Activated CD4-positive, alpha-beta T cell treated with anti-CD3 and anti-CD28 coated beads, Interleukin-10, Interleukin-2, amounts not matched to agents 100 ng/mL and 50 ng/mL, durations not matched to agents 16 hours and 8 hours (primary cell): ENCODE results near the gene PNMA1.

ENCODE experiments used
- DNase-seq: peaks from one replicate; pipeline ENCODE4 v3.0.0-alpha.2; 2020

PNMA1 gene, protein sequence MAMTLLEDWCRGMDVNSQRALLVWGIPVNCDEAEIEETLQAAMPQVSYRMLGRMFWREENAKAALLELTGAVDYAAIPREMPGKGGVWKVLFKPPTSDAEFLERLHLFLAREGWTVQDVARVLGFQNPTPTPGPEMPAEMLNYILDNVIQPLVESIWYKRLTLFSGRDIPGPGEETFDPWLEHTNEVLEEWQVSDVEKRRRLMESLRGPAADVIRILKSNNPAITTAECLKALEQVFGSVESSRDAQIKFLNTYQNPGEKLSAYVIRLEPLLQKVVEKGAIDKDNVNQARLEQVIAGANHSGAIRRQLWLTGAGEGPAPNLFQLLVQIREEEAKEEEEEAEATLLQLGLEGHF

DNA sequence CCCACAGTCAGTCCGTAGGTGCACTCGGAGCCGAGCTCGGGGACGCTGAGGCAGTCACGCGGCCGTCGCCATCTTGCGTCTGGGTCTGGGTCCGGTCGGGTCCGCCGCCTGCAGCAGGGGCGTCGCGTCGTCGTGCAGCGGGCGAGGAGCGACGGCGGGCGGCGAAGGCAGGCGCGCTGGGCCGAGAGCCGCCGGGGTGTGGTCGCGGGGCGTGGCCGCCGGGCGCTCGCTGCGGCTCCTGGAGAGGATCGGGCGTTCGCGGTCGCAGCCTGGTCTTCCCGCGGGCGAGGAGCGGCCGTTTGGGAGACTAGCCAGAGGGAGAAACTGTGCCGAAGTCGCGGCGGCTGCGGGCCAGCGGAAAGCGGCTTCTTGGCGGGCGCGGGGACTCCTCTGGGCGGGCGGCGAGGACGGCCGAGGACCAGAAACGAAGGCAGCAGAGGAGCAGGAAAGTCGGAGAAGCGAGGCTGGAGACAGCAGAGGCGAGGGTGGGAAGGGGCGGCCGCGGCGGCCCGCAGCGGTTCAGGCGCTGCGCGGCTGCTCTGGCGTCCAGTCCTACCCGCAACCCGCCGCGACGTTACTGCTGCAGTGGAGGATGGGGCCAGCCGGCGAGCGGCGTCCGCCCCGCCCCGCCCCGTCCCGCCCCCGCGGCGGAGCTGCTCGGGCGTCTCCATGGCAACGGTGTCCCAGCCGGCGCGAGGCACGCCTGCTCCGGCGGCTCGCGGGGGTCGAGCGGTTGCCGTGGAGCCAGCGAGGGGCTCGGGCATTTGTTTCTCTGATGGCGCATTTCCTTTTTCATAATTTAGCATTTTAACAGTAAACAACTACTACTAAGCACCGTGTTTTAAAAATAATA, at the start of gene PNMA1:
Gene PNMA1 (minus strand): TSS at position 582 of the 853 bp plus-strand sequence. CDS start 745 bp downstream, outside the sequence.
- DNase-seq: peak; percentile 92

DNA sequence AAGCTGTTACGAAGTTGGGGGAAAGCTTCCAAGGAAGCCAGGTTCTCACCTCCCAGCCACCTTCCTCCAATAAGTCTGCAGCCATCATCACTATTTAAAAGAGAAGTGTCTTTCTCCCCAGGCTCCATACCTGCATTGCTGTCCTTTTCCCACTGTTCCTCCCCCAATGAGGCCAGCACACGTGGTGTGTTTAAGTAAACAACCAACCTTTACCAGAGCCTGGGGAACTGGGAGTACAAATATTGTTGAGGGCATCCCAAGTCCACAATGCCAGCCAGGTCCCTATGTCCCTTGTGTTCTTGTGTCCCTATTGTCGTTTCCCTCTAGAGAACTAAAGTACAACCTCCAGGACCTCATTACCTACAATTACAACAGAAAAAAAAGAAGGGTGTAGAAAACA, 49.2 kb upstream of the PNMA1 start:
- no peak for DNase-seq

DNA sequence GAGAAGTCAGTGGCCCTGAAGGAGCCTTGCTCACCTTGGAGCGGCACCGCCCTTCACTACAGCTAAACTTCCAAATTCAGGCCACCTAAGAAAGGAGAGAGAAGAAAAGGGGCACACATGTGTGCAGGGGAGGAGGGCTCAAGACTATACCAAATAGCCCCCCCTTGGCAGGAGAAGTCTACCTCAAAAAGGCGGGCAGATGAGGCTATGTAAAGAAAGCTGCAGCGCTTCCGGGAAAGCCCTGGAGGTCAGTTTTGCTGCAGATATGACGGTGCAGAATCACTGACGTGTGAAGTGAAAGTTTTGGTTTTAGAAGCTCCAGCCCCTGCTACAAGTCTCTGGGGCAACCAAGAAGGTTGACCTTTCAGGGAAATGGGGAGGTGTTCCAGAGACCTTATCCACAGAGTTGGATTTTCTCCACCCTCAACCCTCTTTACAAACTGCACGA, 48.2 kb upstream of the PNMA1 start:
- DNase-seq: peak; percentile 84

DNA sequence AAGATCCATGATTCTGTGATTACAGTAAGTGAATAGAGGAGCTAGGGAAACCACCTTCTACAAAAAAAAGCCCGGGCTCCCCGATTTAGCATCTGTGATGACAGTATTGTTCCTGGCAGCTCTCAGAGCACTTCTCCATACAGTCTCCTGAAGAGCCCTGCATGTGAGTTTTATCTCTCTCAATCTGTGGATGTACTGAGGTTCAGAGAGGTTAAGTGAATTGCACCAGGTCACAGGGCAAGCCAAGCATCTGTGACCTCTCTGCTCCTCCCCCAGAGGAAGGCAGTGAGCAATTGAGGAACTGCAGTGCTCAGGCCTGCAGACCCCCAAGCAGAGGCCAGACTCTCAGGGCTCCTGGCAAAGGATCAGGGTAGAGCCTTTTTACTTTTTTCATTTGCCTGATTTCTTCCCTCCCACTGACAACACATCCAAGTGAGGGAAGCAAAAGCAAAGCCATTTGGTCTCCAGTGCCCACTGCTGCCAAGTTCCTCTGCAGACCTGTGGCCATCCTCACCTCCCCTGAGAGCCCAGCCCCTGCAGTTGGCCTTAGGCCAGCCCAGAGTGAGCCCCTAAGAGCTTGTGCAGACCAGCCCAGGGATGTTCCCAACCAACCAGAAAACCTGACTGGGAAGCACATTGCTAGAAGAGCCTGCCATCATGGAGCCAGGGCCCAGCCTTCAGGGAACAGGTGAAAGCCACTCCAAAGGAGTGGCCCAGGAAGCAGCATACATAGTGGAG, 47.6 kb upstream of the PNMA1 start:
- peak; percentile 53 for DNase-seq

DNA sequence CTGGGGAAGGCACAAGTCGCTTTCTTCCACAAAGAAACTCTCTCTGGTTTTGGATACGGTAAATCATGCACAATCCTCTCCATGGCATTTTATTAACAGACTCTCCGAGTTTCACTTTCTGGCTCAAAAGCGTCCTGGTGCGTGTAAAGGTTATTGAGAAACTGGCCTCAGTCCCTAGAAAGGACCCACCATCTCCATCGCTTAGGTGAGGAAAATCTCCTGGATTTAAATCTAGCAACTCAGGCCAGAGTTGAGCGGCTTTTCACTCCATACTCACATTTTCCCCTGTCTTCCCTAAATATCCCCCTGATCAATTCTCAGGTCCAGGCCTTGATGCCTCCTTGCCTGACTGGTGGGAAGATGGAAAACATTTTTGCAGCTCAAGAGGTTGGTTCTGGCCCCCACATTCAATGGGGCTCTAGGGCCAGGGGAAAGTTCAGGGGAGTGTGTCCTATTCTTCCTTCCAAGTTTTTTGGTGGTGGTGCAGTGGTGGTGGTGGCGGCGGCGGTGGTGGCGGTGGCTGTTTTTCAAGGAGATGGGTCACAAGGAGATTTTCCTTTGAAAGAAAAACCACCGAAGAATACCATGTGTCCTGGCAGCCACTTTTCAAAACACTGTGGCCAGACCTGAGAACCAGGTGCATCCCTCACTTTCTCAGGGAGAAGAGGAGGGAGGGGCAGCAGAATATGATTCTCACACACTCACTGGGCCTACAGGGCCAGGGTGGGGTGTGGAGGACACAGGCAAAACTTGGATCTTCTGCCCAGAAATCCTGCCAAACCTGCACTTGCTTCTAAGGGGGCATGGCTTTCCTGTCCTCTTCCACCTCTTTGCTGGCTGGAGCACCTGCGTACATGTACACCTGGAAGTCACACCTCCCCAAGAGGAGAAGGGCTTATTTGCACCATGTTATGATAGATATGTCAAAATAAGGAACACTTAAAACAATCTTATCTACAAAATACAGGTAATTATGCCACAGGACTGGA, 46.7 kb upstream of the PNMA1 start:
- no peak for DNase-seq

DNA sequence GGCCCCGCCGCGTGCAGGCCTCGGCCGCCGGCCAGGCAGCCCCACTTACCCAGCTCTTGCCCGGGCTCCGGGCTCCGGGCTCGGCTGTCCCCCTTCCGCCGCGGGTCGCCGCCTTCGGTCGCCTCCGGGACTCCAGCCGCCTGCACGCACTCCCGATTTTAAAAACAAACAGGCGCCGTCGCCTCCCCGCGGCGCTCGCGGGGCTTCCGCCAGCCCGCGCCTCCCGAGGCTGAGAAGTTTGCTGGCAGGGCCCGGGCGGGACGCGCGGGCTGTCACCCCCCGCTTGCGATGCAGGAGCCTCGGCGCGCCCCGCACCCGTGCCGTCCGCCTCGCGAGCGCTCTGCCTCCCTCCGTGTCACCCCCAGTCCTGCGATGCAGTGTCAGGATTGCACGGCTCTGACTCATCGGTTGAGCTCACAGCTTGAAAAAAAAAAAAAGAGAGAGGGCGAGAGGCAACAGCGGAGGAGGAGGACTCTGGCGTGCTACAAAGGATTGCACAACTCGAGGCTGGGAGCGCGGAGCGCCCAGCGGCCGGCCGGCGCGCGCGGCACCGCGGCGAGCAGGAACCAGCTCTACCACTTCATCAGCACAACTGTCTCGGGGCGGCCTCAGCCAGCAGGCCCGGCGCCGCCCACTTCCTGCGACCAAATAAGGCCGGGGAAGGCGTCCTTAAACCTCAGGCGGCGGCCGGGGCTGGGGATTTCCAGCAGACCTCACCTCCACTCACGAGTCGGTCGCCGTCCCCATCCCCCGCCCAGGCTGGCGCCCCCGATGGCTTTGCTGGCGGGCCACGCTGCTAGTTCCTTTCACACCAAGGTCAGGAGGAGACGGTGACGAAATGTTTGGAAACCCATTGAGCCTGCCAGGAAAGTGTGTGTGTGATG, 45.8 kb upstream of the PNMA1 start:
- DNase-seq: peak; percentile 99

DNA sequence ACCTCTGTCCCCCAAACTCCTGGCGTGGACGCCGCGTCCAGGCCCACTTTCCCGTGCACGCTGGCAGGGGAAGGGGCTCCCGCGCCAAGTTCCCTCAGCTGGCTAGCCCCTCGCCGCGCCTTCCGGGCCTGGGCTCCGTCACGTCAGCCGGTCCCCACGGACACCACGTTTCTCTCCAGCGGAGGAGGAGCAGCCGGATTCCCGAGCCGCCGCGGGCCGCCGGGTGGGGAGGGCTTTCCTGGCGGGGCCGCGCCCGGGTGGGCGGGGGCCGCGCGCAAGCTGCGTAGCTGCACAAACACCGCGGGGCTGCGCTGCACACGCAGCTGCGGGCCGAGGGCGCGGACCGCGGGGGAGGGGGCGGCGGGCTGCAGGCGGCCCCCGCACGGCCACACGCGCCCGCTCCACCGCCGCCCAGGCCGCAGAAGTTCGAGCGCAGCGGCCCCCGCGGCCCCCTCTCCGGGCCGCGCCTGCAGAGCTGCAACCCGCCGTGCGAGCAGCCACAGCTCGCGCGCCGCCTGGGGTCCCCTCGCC, 45.1 kb upstream of the PNMA1 start:
- peak; percentile 63 for DNase-seq

DNA sequence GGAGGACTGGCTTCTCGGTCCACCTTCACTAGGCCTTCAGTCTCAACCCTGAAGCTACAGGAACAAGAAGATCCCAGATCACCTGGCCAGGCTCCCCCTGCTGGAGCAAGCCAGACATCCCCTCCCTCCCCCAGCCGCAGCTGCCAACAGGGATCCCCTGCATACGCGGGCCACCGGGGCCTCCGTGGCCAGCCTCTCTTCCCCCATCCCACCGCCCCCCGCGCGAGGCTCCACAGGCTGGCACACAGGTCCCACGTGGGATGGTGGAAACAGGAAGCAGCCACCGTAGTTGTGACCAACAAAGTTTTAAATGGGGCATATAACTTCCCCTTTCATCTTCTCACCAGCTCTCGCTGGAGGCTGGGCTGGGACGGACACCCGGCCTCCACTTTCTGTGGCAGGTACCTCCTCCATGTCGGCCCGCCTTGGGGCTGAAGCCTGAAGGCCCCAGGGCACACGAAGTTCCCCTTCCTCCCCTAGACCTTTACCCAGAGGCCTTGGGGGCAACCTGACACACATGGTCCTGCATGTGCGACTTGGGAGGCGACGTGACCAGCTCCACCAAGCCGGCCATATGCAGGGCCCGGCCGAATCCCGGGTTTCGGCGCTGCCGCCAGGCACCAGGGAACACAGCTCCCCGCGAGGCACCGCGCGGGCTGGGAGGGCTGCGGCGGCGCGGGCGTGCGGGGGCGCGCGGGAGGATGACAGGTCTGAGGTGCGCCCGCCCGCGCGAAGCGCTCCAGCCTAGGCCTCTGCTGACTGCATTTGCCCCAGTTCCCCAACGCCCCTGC, 44.4 kb upstream of the PNMA1 start:
- peak; percentile 84 for DNase-seq

DNA sequence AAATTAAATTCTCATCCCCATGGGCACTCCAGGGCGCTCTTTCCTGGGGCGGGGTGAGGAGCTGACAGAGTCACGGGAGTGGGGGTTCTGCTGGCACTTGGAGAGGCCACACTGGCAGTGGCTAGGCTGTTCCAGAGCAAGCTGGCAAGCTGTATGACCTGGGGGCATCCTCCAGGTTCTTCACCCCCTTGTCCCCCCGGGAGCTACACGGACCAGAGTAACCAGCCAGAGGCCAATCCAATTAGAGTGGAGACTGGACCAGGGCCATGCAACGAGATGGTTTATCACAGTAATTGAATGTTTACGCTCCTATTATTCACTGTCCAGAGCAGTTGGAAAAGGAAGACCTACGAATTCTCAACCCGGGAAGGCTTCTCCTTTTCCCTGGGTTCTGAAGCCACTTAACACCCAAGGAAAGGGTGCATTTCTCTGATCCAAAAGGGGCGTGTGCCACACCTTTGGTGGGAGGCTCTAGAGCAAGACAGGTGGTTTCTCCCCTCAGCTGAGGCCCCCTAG, 43.8 kb upstream of the PNMA1 start:
- no peak for DNase-seq

DNA sequence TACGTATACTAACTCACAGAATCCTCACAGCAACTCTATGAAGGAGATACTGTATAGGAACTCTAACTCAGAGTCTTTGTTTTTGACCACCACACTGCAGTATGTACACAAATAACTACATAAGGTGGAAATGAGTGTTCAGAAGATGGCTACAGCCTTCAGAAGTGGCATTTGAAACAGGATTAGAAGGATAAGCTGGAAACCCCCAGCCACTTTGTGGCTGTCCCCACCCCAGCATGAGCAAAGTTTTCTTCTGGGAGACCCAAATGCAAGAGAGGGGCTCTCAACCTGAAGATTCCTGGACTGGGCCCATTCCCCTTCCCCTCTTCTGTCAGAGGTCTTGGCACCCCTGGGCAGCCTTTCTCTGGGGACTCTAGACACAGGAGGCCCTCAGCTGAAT, 43.2 kb upstream of the PNMA1 start:
- peak; percentile 67 for DNase-seq

DNA sequence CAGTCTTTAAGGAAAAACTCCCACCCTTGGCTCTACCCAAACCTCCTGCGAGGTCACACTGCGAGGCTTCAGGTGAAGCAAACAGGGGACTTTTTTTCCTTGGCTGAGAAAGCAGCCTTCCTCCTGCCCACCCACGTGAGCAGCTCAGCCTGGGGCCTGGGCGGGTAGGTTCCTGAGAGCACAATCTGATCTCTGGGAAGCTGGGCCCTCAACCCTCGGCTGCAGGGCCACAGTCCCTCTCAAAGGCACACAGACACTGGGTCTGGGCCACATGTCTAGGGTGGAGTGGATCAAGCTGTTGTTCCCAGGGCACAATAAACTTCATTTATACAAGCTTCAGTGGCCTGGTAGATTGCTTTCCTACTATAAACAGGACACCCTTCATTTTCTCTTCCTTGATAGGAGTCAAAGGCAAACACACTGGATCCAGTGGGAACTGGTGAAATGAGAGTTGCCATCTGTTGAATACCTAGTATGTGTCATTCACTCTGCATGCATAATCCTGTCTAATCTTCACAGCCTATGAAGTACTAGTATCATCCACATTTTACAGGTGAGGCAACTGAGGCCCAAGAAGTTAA, 41.3 kb upstream of the PNMA1 start:
- DNase-seq: no peak

DNA sequence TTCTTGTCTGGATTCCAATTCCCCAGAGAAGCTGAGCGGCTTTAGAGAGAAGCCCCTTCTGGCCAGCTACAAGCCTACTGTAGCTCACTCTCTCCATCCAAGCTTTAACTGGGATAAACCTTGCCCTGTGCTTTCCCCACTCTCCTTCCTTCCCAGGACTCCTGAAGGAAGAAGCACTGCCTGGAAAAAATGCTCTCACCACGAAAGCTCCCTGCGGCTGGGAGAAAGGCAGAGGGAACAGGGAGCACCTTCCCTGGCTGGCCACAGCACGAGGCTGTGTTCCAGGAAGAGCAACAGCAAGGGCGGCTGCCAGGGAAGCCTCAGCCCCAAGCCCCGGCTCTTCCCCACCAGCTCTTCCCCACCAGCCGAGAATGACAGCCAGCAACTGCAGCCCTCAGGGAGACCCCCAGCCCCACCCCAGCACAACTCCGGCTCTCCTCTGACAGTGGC, 40.8 kb upstream of the PNMA1 start:
- no peak for DNase-seq

DNA sequence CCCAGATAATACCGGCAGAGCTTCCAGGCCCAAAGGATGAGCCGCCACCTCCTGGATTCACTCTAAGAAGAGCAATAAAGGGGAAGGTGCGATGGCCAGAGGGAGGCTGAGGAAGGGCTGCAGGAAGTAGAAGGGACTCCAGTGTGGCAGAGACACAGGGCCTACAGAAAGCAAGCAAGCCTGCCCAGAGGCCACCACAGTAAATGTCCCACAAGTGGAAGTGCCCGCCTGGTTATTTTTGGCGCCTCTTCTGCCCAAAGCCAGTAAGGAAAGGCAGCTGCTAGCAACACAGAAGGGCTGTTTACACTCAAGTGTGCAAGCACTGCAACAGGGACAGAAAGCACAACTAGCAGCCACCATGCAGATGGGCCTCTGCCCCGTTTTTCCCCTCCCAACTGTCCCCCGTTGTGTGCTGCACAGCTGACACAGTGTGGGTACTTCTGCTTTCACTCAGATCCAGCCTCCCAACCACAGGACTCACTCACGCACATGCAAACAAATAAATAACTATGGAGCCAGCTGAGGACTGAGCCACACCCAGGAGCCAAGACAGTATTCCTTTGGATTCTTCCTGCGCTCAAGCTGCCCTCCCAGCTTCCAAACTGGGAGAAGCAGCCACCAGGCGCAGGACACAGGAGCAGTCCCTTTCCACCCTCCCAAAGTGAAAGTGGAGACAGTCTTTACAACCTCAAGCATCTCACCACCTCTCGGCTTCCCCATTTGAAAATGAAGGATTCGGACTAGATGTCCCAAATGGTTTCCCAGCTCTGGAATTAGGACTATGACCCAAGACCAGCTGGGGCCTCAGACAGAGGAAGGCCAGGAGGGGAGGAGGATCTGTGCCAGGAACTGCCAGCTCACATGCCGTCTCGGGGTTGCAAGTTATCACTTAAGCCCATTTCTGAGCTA, 40.0 kb upstream of the PNMA1 start:
- DNase-seq: peak; percentile 90

DNA sequence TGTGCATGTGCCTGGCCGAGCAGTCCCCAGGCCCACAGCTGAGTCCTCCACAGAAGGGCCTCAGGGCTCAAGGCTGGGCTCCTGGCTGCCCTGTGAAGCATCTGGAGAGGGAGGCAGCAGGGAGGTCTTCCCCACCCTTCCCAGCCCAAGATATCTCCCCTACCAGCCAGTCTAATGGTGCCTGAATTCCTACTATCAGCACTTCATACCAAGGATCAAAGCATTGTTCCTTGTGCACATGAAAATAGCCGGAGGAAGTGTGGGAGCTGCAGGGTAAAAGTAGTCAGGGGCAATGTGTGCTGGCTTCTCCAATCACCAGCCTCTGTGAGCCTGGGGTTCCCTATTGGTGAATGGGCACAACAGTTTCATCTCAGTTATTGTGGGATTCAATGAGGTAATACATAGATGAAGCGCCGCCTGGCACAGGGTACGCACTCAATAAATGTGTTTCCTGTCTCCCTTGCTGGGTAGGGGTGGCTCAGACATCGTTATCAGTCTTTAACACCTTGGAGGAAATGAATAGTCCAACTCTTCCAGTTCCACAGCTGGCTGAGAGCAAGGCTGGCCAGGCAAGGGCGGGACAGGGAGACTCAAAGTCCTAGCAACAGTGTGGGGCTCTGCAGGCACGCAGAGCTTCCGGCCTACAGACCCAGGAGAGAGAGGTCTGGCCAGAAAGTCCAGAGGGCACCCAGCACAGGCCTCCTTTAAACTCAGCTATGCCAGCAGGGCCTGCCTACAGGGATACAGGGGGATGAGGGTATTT, 39.1 kb upstream of the PNMA1 start:
- DNase-seq: peak; percentile 78

DNA sequence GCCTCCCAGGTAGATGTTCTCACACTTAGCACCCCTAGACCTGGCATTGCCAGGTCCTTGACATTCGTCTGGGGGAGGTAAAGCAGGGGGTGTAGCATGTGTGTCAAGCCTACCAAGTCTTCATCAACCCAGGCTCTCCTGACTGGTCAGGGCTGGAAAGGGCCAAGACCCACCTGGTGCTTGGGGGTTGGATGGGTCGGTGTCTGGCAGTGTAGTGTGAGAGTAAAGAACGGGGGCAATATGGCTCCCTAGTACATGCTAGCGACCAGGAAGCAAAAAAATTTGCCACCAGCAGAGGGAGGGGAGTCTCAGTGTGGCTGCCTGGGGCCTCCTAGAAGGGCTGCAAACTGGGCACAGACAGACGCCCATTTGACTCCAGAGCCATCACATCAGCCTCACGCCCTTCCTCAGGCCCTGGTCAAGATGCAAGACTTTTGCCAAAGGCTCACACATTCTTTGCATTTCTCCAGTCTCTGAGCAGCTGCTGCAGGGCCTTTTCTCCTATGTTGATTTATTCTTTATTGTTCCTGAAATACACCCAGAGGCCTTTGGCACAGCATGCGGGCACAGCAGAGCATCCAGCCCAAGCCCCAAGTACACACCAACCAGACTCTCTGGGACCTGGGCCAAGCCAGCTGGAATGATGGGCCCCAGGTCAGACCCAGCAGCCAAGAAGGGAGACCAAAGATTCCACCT, 38.3 kb upstream of the PNMA1 start:
- DNase-seq: no peak

DNA sequence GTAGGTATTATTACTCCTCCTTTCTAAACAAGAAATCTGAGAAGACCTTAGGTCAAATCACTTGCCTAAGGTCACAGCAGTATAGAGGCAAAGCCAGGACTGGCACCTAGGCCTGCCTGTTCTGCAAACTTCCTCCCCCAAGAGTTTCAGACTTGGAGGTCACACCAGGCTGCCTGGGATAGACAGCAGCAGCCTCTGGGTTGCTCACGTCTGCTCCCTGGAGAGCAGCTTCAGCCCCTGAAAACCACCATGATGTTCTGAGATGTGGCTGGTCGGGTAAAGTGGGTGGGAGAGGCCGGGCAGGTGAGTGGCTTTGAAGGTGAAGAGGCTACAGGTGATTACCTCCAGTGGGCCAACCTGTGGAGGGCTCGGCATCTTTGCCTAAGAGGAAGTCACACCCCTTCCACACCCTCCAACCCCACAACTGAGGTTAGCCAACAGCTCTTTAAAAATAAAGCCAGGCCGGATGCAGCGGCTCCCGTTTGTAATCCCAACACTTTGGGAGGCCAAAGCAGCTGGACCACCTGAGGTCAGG, 37.0 kb upstream of the PNMA1 start:
- DNase-seq: no peak
